BLaER1 treated with 17β-estradiol and CSF1 and Interleukin-3, amounts not matched to agents 10 nM and 100 nM (cell line): ENCODE measurements around the gene MTHFD1L.

ENCODE experiments used
- H3K27ac ChIP-seq, 11 experiments: shearing (Covaris generic); formaldehyde crosslinking; 2 replicates each; pipeline ENCODE4 v1.8.1; 2022
- H3K27me3 ChIP-seq, 11 experiments: shearing (Covaris generic); formaldehyde crosslinking; 2 replicates each; pipeline ENCODE4 v1.8.1; 2022
- H3K36me3 ChIP-seq, 11 experiments: shearing (Covaris generic); formaldehyde crosslinking; 2 replicates each; pipeline ENCODE4 v1.8.1; 2022
- H3K4me1 ChIP-seq, 10 experiments: shearing (Covaris generic); formaldehyde crosslinking; 2 replicates each; pipeline ENCODE4 v1.8.1; 2022
- H3K4me2 ChIP-seq, 11 experiments: shearing (Covaris generic); formaldehyde crosslinking; 2 replicates each; pipeline ENCODE4 v1.8.1; 2022
- H3K4me3 ChIP-seq, 10 experiments: shearing (Covaris generic); formaldehyde crosslinking; 2 replicates each; pipeline ENCODE4 v1.8.1; 2022
- H3K9ac ChIP-seq, 11 experiments: shearing (Covaris generic); formaldehyde crosslinking; 2 replicates each; pipeline ENCODE4 v1.8.1; 2022
- H3K9me3 ChIP-seq, 11 experiments: shearing (Covaris generic); formaldehyde crosslinking; replicated peaks in 1 of 11; 2 replicates each; pipeline ENCODE4 v1.8.1; 2022
- H4K20me1 ChIP-seq, 11 experiments: shearing (Covaris generic); formaldehyde crosslinking; 2 replicates each; pipeline ENCODE4 v1.8.1; 2022
- Cebpa-rat ChIP-seq, 11 experiments: shearing (Covaris generic); IDR thresholded peaks; 2 replicates each; pipeline ENCODE4 v1.8.1; 2022

MTHFD1L gene

GRCh38 chr6:151060766-151061531 lies 195.4 kb downstream of the MTHFD1L start:
- H3K27ac ChIP-seq, result peak overlapping the region in 5 of 11 experiments; percentile 30 to 73 (median 60); a peak in 7 of 22 replicates
- H3K9ac ChIP-seq, result no peak overlapping the region
- peak overlapping the region in 3 of 11 experiments; percentile 67 to 84 (median 71); a peak in 6 of 22 replicates for H3K4me2 ChIP-seq
- H3K36me3 ChIP-seq, result peaks cover 51 to 90% (median 76%) of the 10 kb centered on the region in 11 experiments
- no peak overlapping the region for H3K4me3 ChIP-seq
- H4K20me1 ChIP-seq, result peaks cover 0 to 12% (median 0%) of the 10 kb centered on the region in 11 experiments; a peak in 2 of 22 replicates
- TF ChIP-seq Cebpa-rat (IDR thresholded peaks at IDR 0.05), result no peak
- H3K27me3 ChIP-seq, result no peaks in the 10 kb centered on the region
- H3K4me1 ChIP-seq, result peaks cover 18 to 42% (median 34%) of the 10 kb centered on the region in 10 experiments
- peaks cover 0 to 11% (median 7%) of the 10 kb centered on the region in 11 experiments; a peak in 7 of 22 replicates for H3K9me3 ChIP-seq

DNA sequence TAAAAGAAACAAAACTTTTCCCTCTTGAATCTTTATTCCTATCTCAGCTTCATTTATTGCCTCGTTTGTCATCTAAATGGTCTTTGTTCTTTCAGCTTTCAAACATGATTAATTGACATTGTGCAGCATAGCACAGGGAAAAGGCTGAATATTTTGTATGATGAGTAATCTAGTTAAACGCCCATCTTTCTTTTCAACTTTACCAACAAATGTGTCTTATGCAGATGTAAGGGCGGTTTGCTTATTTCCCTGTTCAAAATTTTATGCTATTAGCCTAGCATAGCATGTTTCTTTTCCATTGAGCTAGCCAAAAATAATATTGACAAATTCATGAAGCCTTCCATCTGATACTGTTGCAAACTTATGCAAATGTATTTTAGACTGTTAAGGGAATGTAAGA lies 197.8 kb downstream of the MTHFD1L start:
- Histone ChIP-seq H3K4me3 (no peak overlapping the region), H3K4me1 (peaks cover 16 to 30% (median 22%) of the 10 kb centered on the region in 10 experiments), H3K9me3 (peaks cover 0 to 20% (median 9%) of the 10 kb centered on the region in 11 experiments; a peak in 8 of 22 replicates), H3K9ac (no peak overlapping the region), H3K27me3 (no peaks in the 10 kb centered on the region), H3K27ac (no peak overlapping the region), H3K36me3 (peaks cover 49 to 90% (median 64%) of the 10 kb centered on the region in 11 experiments), H3K4me2 (no peak overlapping the region), H4K20me1 (peaks cover 0 to 8% (median 0%) of the 10 kb centered on the region in 11 experiments; a peak in 2 of 22 replicates)
- no peak for TF ChIP-seq Cebpa-rat (IDR thresholded peaks at IDR 0.05)

- no peak overlapping the region for H3K9ac ChIP-seq
- no peak overlapping the region for H3K4me2 ChIP-seq
- peaks cover 0 to 5% (median 0%) of the 10 kb centered on the region in 11 experiments; a peak in 2 of 22 replicates for H4K20me1 ChIP-seq
- H3K9me3 ChIP-seq, result peaks cover 0 to 22% (median 12%) of the 10 kb centered on the region in 11 experiments; a peak in 13 of 22 replicates
- peaks cover 56 to 90% (median 70%) of the 10 kb centered on the region in 11 experiments for H3K36me3 ChIP-seq
- H3K27me3 ChIP-seq, result no peaks in the 10 kb centered on the region
- H3K4me1 ChIP-seq, result peaks cover 9 to 23% (median 15%) of the 10 kb centered on the region in 10 experiments
- H3K27ac ChIP-seq, result no peak overlapping the region
- TF ChIP-seq Cebpa-rat (IDR thresholded peaks at IDR 0.05), result no peak
- H3K4me3 ChIP-seq, result no peak overlapping the region
These were observed 198.5 kb downstream of the MTHFD1L start for GRCh38 chr6:151063842-151064647.

DNA sequence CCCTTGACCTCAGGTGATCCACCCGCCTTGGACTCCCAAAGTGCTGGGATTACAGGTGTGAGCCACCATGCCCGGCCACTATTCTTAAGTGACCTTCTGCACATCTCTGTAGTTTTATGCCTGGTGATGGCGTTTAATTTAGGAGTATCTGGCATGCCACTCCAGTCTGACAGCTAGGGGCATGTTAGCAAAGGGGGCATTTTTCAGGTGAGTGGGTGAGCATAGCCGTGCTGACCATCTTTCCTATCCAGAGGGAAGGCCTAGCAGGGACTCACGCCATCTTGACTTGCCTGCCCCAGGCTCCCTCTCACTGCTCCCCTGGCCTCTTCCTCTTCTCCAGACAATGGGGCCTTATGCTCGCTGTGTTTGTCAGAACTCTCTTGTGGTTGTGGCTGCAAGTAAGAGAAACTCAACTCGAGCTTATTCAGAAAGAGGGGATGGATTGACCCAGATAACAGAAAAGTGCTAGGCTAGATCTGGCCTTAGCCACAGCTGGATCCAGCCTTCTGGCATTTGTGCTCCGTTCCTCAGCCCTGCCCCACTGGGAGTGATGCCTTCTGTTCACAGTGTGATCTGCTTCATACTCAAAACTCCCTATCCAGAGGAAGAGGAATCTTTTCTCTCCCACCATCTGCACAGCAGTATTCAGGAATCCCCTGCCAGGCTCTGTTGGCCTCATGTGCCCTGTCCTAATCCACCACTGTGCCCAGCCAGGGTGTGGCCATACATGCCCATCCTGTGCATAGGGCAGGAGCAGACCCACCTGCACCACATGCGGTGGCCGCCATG lies 199.7 kb downstream of the MTHFD1L start:
- no peak for TF ChIP-seq Cebpa-rat (IDR thresholded peaks at IDR 0.05)
- H3K27me3 ChIP-seq, result no peaks in the 10 kb centered on the region
- H3K4me3 ChIP-seq, result no peak overlapping the region
- H3K36me3 ChIP-seq, result peaks cover 67 to 91% (median 75%) of the 10 kb centered on the region in 11 experiments
- peaks cover 0 to 5% (median 0%) of the 10 kb centered on the region in 11 experiments; a peak in 1 of 22 replicates for H4K20me1 ChIP-seq
- H3K27ac ChIP-seq, result no peak overlapping the region
- peaks cover 0 to 33% (median 23%) of the 10 kb centered on the region in 11 experiments; a peak in 17 of 22 replicates for H3K9me3 ChIP-seq
- peaks cover 0 to 11% (median 3%) of the 10 kb centered on the region in 10 experiments; a peak in 10 of 20 replicates for H3K4me1 ChIP-seq
- no peak overlapping the region for H3K4me2 ChIP-seq
- no peak overlapping the region for H3K9ac ChIP-seq

DNA sequence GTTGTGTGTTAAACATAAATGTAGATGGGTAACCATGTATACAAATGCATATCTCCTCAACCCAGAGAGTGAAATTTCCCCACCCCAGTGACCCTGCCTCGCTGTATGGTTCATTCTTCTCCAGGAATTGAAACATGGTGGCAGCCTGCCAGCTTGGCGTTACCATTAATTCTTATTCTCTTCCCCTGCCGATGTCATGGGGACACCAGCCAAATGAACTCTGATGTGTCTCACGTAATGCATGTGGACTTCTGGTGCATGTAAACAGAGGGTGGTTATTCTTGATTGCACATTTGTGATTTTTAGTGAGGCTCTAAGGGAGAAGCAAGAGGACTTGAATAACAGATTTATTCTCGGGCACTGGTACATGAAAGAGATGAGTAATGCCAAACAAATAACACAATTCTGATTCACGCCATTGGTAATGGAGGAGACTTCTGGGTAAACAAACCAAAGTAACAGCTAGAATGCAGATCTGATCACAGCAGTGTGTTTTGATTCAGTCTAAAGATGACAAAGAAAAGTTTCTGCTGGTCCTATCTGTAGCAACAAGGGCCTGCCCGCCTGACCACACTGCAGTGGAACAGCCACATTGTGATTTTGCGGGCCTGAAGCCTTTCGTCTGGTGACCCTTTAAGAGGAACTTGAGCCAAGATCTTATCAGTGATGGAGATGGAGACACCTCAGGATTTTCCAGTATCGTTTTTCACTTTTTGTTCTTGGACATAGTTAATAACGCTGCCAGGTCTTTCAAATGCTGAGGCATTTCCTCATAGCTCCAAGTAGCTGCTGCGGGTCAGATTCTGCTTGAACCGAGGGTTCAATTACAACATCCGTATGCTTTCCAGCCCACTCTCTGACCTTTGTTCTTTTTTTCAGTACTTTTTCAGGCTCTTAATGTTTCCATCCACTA lies 202.4 kb downstream of the MTHFD1L start:
- Histone ChIP-seq H4K20me1 (peaks cover 0 to 5% (median 0%) of the 10 kb centered on the region in 11 experiments; a peak in 1 of 22 replicates), H3K27me3 (no peaks in the 10 kb centered on the region), H3K9me3 (peaks cover 0 to 39% (median 28%) of the 10 kb centered on the region in 11 experiments; a peak in 17 of 22 replicates), H3K36me3 (peaks cover 59 to 90% (median 71%) of the 10 kb centered on the region in 11 experiments), H3K9ac (no peak overlapping the region), H3K4me2 (no peak overlapping the region), H3K27ac (no peak overlapping the region), H3K4me1 (peaks cover under 1 to 7% (median 6%) of the 10 kb centered on the region in 10 experiments; a peak in 18 of 20 replicates), H3K4me3 (no peak overlapping the region)
- TF ChIP-seq Cebpa-rat (IDR thresholded peaks at IDR 0.05), result no peak

DNA sequence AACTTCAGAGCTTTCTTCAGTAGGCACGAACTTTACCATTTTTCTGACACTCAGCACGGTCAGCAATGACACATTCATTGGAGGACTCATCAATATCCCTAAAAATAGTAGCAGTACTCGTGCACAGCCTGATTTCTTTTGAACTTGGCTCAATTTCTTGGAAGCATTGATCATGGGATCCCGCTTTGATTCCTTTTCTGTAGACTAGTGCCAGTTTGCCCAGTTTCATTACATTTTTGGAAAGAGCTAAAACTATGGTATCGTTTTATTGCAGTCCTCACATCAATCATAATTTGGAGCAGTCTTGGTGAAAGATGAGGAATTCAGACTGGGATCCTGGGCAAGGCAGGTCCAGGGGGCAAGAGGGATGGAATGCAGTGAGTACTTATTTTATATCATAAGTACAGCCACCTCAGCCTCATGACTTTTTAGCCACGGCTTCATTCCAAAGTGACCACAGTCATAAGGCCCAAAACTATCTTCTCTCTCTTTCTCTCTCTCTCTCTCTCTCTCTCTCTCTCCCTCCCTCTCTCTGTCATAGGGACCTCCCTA lies 203.3 kb downstream of the MTHFD1L start:
- peaks cover 60 to 97% (median 77%) of the 10 kb centered on the region in 11 experiments for H3K36me3 ChIP-seq
- no peak for TF ChIP-seq Cebpa-rat (IDR thresholded peaks at IDR 0.05)
- no peak overlapping the region for H3K4me2 ChIP-seq
- peaks cover 8 to 16% (median 13%) of the 10 kb centered on the region in 10 experiments; a peak in 18 of 20 replicates for H3K4me1 ChIP-seq
- H4K20me1 ChIP-seq, result peaks cover 0 to 5% (median 0%) of the 10 kb centered on the region in 11 experiments; a peak in 1 of 22 replicates
- H3K9me3 ChIP-seq, result peaks cover 0 to 41% (median 30%) of the 10 kb centered on the region in 11 experiments; a peak in 20 of 22 replicates
- H3K27me3 ChIP-seq, result no peaks in the 10 kb centered on the region
- no peak overlapping the region for H3K27ac ChIP-seq
- H3K9ac ChIP-seq, result no peak overlapping the region
- no peak overlapping the region for H3K4me3 ChIP-seq

DNA sequence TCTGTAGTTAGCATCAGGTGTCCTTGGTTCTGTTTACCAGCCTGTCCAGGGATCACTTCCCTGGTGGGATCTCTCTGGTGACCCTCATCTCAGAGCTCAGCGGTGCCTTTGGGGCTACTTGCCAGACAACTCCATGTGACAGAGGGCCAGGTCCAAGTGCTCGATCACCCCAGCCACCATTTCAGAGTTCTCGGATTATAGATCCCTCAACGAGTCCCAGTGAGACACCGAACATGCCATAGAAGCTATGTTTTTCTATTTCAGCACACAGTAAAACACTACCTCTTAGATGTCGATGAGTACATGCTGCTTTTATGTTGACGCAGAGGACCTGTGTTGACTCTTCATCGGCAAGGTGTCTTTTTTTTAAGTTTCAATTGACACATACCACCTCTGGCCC lies 204.1 kb downstream of the MTHFD1L start:
- Histone ChIP-seq H3K27ac (no peak overlapping the region), H3K9me3 (peaks cover 8 to 49% (median 38%) of the 10 kb centered on the region in 11 experiments), H3K4me1 (peaks cover 8 to 16% (median 13%) of the 10 kb centered on the region in 10 experiments; a peak in 18 of 20 replicates), H3K4me2 (no peak overlapping the region), H3K36me3 (peaks cover 67 to 97% (median 78%) of the 10 kb centered on the region in 11 experiments), H3K4me3 (no peak overlapping the region), H4K20me1 (peaks cover 0 to 5% (median 0%) of the 10 kb centered on the region in 11 experiments; a peak in 1 of 22 replicates), H3K27me3 (no peaks in the 10 kb centered on the region), H3K9ac (no peak overlapping the region)
- no peak for TF ChIP-seq Cebpa-rat (IDR thresholded peaks at IDR 0.05)
